IMR-90 (cell line): ENCODE data around the gene MACROD1.

Source experiments
- CEBPB ChIP-seq: IDR thresholded peaks from 2 replicates; pipeline ENCODE4 v1.6.1; 2012; ENCODE audit warnings: low read depth, low read length, improper control_type of control experiment
- CHD1 ChIP-seq: IDR thresholded peaks from 2 replicates; pipeline ENCODE4 v1.6.1; 2012; ENCODE audit warnings: low read depth, low read length, improper control_type of control experiment
- CTCF ChIP-seq: conservative IDR thresholded peaks from 2 replicates; pipeline ENCODE4 v1.5.1; 2012; ENCODE audit warnings: mild to moderate bottlenecking, low read depth, low read length, improper control_type of control experiment
- FOS ChIP-seq: fragments of 150-350 bp; IDR thresholded peaks from 2 replicates; pipeline ENCODE4 v1.6.1; 2016; ENCODE audit warnings: low read depth, low read length
- MAFK ChIP-seq: IDR thresholded peaks from 2 replicates; pipeline ENCODE4 v1.6.1; 2012; ENCODE audit warnings: low read depth, low read length, improper control_type of control experiment
- POLR2A ChIP-seq: IDR thresholded peaks from 2 replicates; pipeline ENCODE4 v1.6.1; 2012; ENCODE audit warnings: mild to moderate bottlenecking, low read depth, low read length
- RAD21 ChIP-seq: IDR thresholded peaks from 2 replicates; pipeline ENCODE4 v1.6.1; 2012; ENCODE audit warnings: low read length, improper control_type of control experiment
- RCOR1 ChIP-seq: IDR thresholded peaks from 2 replicates; pipeline ENCODE4 v1.6.1; 2012; ENCODE audit warnings: mild to moderate bottlenecking, low read length, improper control_type of control experiment; ENCODE audit not compliant: insufficient replicate concordance
- RFX5 ChIP-seq: IDR thresholded peaks from 2 replicates; pipeline ENCODE4 v1.8.0; 2012; ENCODE audit warnings: low read depth, mild to moderate bottlenecking, low read length, moderate library complexity

GRCh38 chr11:64015510-64015909 is 150.4 kb downstream of the MACROD1 start:
- TF ChIP-seq FOS, result no peak
- TF ChIP-seq RCOR1, result no peak
- no peak for TF ChIP-seq CTCF
- TF ChIP-seq POLR2A, result no peak
- no peak for TF ChIP-seq CEBPB
- TF ChIP-seq RAD21, result no peak
- no peak for TF ChIP-seq MAFK
- TF ChIP-seq CHD1, result no peak
- TF ChIP-seq RFX5, result no peak
